H9 (cell line): Measurements from ENCODE around the gene PLD5. TPM values are rescaled to one million over a fixed set of nuclear protein-coding genes. Genes with fewer than 3 reads are reported as not detected.

Experiments used
- DNase-seq: peaks from one replicate; pipeline ENCODE4 v3.0.0-alpha.2; 2017
- H2AFZ ChIP-seq: one replicate; pipeline ENCODE4 v1.6.1; 2013; ENCODE audit warnings: mild to moderate bottlenecking, low read length, control low read depth, moderate library complexity
- H2AK5ac ChIP-seq: 2 replicates; pipeline ENCODE4 v1.6.1; 2013; ENCODE audit warnings: low read length, control low read depth, mixed read lengths; ENCODE audit not compliant: insufficient read length
- H2BK120ac ChIP-seq: one replicate; pipeline ENCODE4 v1.6.1; 2013; ENCODE audit warnings: low read depth, mild to moderate bottlenecking, low read length, control low read depth, inconsistent platforms; ENCODE audit not compliant: poor library complexity, severe bottlenecking
- H2BK12ac ChIP-seq: 2 replicates; pipeline ENCODE4 v1.6.1; 2013; ENCODE audit warnings: low read length, control low read depth, mixed read lengths, low read depth; ENCODE audit not compliant: insufficient read length
- H2BK15ac ChIP-seq: 2 replicates; pipeline ENCODE4 v1.6.1; 2013; ENCODE audit warnings: low read depth, low read length, control low read depth
- H2BK20ac ChIP-seq: one replicate; pipeline ENCODE4 v1.6.1; 2013; ENCODE audit warnings: low read depth, mild to moderate bottlenecking, low read length, control low read depth, inconsistent platforms; ENCODE audit not compliant: poor library complexity, severe bottlenecking
- H2BK5ac ChIP-seq: 2 replicates; pipeline ENCODE4 v1.6.1; 2013; ENCODE audit warnings: low read length, control low read depth, mixed read lengths; ENCODE audit not compliant: insufficient read length
- H3K14ac ChIP-seq: 2 replicates; pipeline ENCODE4 v1.6.1; 2013; ENCODE audit warnings: low read length, control low read depth; ENCODE audit not compliant: insufficient read depth
- H3K18ac ChIP-seq: 2 replicates; pipeline ENCODE4 v1.6.1; 2013; ENCODE audit warnings: low read depth, mild to moderate bottlenecking, mixed read lengths, low read length, control low read depth; ENCODE audit not compliant: insufficient read length
- H3K23ac ChIP-seq: 2 replicates; pipeline ENCODE4 v1.6.1; 2013; ENCODE audit warnings: low read length, control low read depth, mixed read lengths, low read depth; ENCODE audit not compliant: insufficient read length
- H3K23me2 ChIP-seq: 2 replicates; pipeline ENCODE4 v1.6.1; 2013; ENCODE audit warnings: low read depth, mild to moderate bottlenecking, mixed read lengths, low read length, control low read depth; ENCODE audit not compliant: insufficient read length, poor library complexity, severe bottlenecking
- H3K27ac ChIP-seq: 2 replicates; pipeline ENCODE4 v1.5.1; 2013; ENCODE audit warnings: low read length, control low read depth, mixed read lengths, low read depth; ENCODE audit not compliant: insufficient read length
- H3K27me3 ChIP-seq: 2 replicates; pipeline ENCODE4 v1.6.1; 2013; ENCODE audit warnings: low read length, control low read depth, inconsistent platforms; ENCODE audit not compliant: insufficient read depth
- H3K4ac ChIP-seq: 2 replicates; pipeline ENCODE4 v1.6.1; 2013; ENCODE audit warnings: low read depth, mild to moderate bottlenecking, control low read depth, inconsistent platforms, low read length, moderate library complexity
- H3K4me1 ChIP-seq: 2 replicates; pipeline ENCODE4 v1.6.1; 2013; ENCODE audit warnings: low read length, control low read depth, inconsistent platforms; ENCODE audit not compliant: insufficient read depth
- H3K4me2 ChIP-seq: 2 replicates; pipeline ENCODE4 v1.6.1; 2013; ENCODE audit warnings: low read length, control low read depth, mixed read lengths; ENCODE audit not compliant: insufficient read length, insufficient read depth
- H3K56ac ChIP-seq: 2 replicates; pipeline ENCODE4 v1.6.1; 2013; ENCODE audit warnings: low read depth, mild to moderate bottlenecking, mixed read lengths, low read length, control low read depth; ENCODE audit not compliant: insufficient read length
- H3K79me1 ChIP-seq: 2 replicates; pipeline ENCODE4 v1.6.1; 2013; ENCODE audit warnings: low read depth, mild to moderate bottlenecking, moderate library complexity, low read length, control low read depth, inconsistent platforms; ENCODE audit not compliant: insufficient read depth, poor library complexity, severe bottlenecking
- H3K79me2 ChIP-seq: 2 replicates; pipeline ENCODE4 v1.6.1; 2013; ENCODE audit warnings: low read length, control low read depth, inconsistent platforms; ENCODE audit not compliant: insufficient read depth
- H3K9ac ChIP-seq: 2 replicates; pipeline ENCODE4 v1.6.1; 2013; ENCODE audit warnings: low read length, control low read depth, mixed read lengths; ENCODE audit not compliant: insufficient read length; ENCODE audit errors: extremely low read depth
- H3K9me3 ChIP-seq: one replicate; pipeline ENCODE4 v1.6.1; 2013; ENCODE audit warnings: low read depth, low read length, inconsistent platforms; ENCODE audit not compliant: control insufficient read depth
- H3T11ph ChIP-seq: one replicate; pipeline ENCODE4 v1.6.1; 2013; ENCODE audit warnings: mild to moderate bottlenecking, low read length, control low read depth, inconsistent platforms
- H4K20me1 ChIP-seq: one replicate; pipeline ENCODE4 v1.6.1; 2013; ENCODE audit not compliant: control insufficient read depth, insufficient read length, insufficient read depth
- H4K5ac ChIP-seq: 2 replicates; pipeline ENCODE4 v1.6.1; 2013; ENCODE audit warnings: low read depth, mild to moderate bottlenecking, mixed read lengths, low read length, control low read depth; ENCODE audit not compliant: insufficient read length
- H4K8ac ChIP-seq: replicated peaks from 2 replicates; pipeline ENCODE4 v1.6.1; 2013; ENCODE audit warnings: low read length, control low read depth, mixed read lengths, low read depth; ENCODE audit not compliant: insufficient read length
- H4K91ac ChIP-seq: 2 replicates; pipeline ENCODE4 v1.6.1; 2013; ENCODE audit warnings: low read depth, mild to moderate bottlenecking, moderate library complexity, mixed read lengths, low read length, control low read depth; ENCODE audit not compliant: insufficient read length
- H3K27ac Mint-ChIP-seq, 3 experiments: 2 replicates in 2 of 3; 3 replicates in 1 of 3; pipeline ENCODE4 v1.8.0; 2020 to 2021; ENCODE audit warnings: mixed read lengths in 3 of 3, mild to moderate bottlenecking in 1 of 3, moderate library complexity in 1 of 3
- H3K27me3 Mint-ChIP-seq: 2 replicates; pipeline ENCODE4 v1.8.0; 2021; ENCODE audit warnings: low read depth, mild to moderate bottlenecking, moderate library complexity, mixed read lengths
- H3K36me3 Mint-ChIP-seq, 3 experiments: 2 replicates in 2 of 3; 3 replicates in 1 of 3; pipeline ENCODE4 v1.8.0; 2020 to 2021; ENCODE audit warnings: low read depth in 3 of 3, mixed read lengths in 3 of 3; ENCODE audit not compliant: insufficient read depth in 1 of 3
- H3K4me1 Mint-ChIP-seq, 2 experiments: 2 replicates each; pipeline ENCODE4 v1.8.0; 2020; ENCODE audit warnings: mixed read lengths in 2 of 2
- H3K4me3 Mint-ChIP-seq, 2 experiments: 2 replicates in 1 of 2; 3 replicates in 1 of 2; pipeline ENCODE4 v1.8.0; 2020 to 2021; ENCODE audit warnings: mild to moderate bottlenecking in 2 of 2, mixed read lengths in 2 of 2, moderate library complexity in 1 of 2
- H3K9me3 Mint-ChIP-seq, 2 experiments: 2 replicates in 1 of 2; 3 replicates in 1 of 2; pipeline ENCODE4 v1.8.0; 2020; ENCODE audit warnings: mild to moderate bottlenecking in 2 of 2, mixed read lengths in 2 of 2, moderate library complexity in 1 of 2
- CTCF ChIP-seq: fragments of 200-600 bp; sonication (generic); conservative IDR thresholded peaks from 3 replicates; pipeline ENCODE4 v1.8.0; 2021; ENCODE audit warnings: antibody characterized with exemption, mild to moderate bottlenecking
- WGBS: extraction: QIAGEN DNeasy Blood & Tissue Kit; methylation state at CpG from one replicate; pipeline ENCODE4 v1.1.7; 2013; ENCODE audit warnings: missing lambda C conversion rate, low lambda C conversion rate, mixed read lengths; ENCODE audit not compliant: insufficient read length; ENCODE audit errors: extremely low coverage; 5-methylcytosine and 5-hydroxymethylcytosine counted together
- total RNA-seq: library from RNA; stranded (reverse); gene quantifications from 2 replicates; pipeline ENCODE4 v1.2.1, GENCODE V29; 2021

The PLD5 gene
- total RNA-seq, 1 experiment from 2014 or later: 5.2 TPM

- Histone ChIP-seq H3K56ac (no peak overlapping the region), H3T11ph (no peak overlapping the region), H4K20me1 (no peaks in the 10 kb centered on the region), H3K27me3 (no peaks in the 10 kb centered on the region), H4K5ac (no peak overlapping the region), H2BK5ac (no peak overlapping the region), H3K9me3 (no peaks in the 10 kb centered on the region), H4K91ac (no peak overlapping the region), H2BK20ac (no peak overlapping the region), H3K4me2 (no peak overlapping the region), H3K18ac (no peak overlapping the region), H3K9ac (no peak overlapping the region), H3K4me1 (no peaks in the 10 kb centered on the region), H2AFZ (no peak overlapping the region), H3K79me1 (no peaks in the 10 kb centered on the region), H3K79me2 (no peaks in the 10 kb centered on the region), H3K14ac (no peak overlapping the region), H3K23me2 (no peaks in the 10 kb centered on the region), H2AK5ac (no peak overlapping the region), H3K23ac (no peak overlapping the region), H2BK120ac (no peak overlapping the region), H2BK12ac (no peak overlapping the region), H3K4ac (no peak overlapping the region), H3K27ac (no peak overlapping the region), H2BK15ac (no peak overlapping the region), H4K8ac (no peak overlapping the region)
- Mint-ChIP-seq H3K36me3 (no peaks in the 10 kb centered on the region; a peak in 2 of 7 replicates), H3K4me1 (no peaks in the 10 kb centered on the region), H3K27ac (no peak overlapping the region), H3K4me3 (no peak overlapping the region), H3K9me3 (no peaks in the 10 kb centered on the region), H3K27me3 (no peaks in the 10 kb centered on the region)
- WGBS: no CpG with 5 or more reads among the region's 6 CpGs
- no peak for DNase-seq
- TF ChIP-seq CTCF: no peak
Measured at GRCh38 chr1:242426271-242426905, 98.1 kb downstream of the PLD5 start.
